Endothelial cell of umbilical vein (primary cell): ENCODE data around the gene FAM221B. TPM values are rescaled to one million over a fixed set of nuclear protein-coding genes. Genes with fewer than 3 reads are reported as not detected.

Experiments used
- BruUV-seq: library from RNA; stranded (reverse); fragments of 400-500 nt; replicated peaks from 2 replicates; lab custom pipeline; 2021; lab: Mats Ljungman, UMichigan
- CTCF ChIA-PET: fragments of 300-600, 350-600 bp; sonication (Branson Sonifier 250); formaldehyde crosslinking; loops from one replicate; lab custom pipeline; 2021; ENCODE audit warnings: antibody characterized with exemption, inconsistent platforms; lab: Charles Lee
- POLR2A ChIA-PET: fragments of 300-600, 350-600 bp; sonication (Branson Sonifier 250); formaldehyde crosslinking; loops from one replicate; lab custom pipeline; 2021; ENCODE audit warnings: antibody characterized with exemption, inconsistent platforms; lab: Charles Lee
- DNase-seq: peaks from one replicate; pipeline ENCODE4 v3.0.0-alpha.2; 2011; ENCODE audit warnings: low read depth, low spot score
- FAIRE-seq: peaks from 2 replicates; lab custom pipeline; 2011; peaks lifted over from hg19 to GRCh38; lab: Jason Lieb, UNC
- H2AFZ ChIP-seq: 2 replicates; pipeline ENCODE4 v1.6.0; 2012; ENCODE audit warnings: low read depth, low read length, control low read depth, inconsistent platforms
- H3K27ac ChIP-seq: 2 replicates; pipeline ENCODE4 v1.5.1; 2011; ENCODE audit warnings: low read depth, mild to moderate bottlenecking, control low read depth, low read length, moderate library complexity; ENCODE audit not compliant: insufficient read depth
- H3K27me3 ChIP-seq, 2 experiments: 2 replicates each; pipeline versions ENCODE4 v1.6.0 to v1.6.1; 2011; ENCODE audit warnings: low read length in 2 of 2, mixed read lengths in 1 of 2; ENCODE audit not compliant: control insufficient read depth in 2 of 2, insufficient read depth in 2 of 2
- H3K36me3 ChIP-seq, 2 experiments: 2 replicates in 1 of 2; 3 replicates in 1 of 2; pipeline ENCODE4 v1.5.1; 2011; ENCODE audit warnings: low read length in 2 of 2, mild to moderate bottlenecking in 1 of 2, moderate library complexity in 1 of 2; ENCODE audit not compliant: control insufficient read depth in 2 of 2, insufficient read depth in 2 of 2; ENCODE audit errors: extremely low read depth in 1 of 2
- H3K4me1 ChIP-seq: 3 replicates; pipeline ENCODE4 v1.5.1; 2011; ENCODE audit warnings: mild to moderate bottlenecking, low read length; ENCODE audit not compliant: control insufficient read depth, insufficient read depth; ENCODE audit errors: extremely low read depth
- H3K4me2 ChIP-seq: 2 replicates; pipeline ENCODE4 v1.6.1; 2011; ENCODE audit warnings: low read length, control low read depth, mixed read lengths; ENCODE audit not compliant: insufficient read depth
- H3K4me3 ChIP-seq, 3 experiments: fragments of 200-600 bp in 1 of 3; sonication (generic), shearing (Covaris generic) in 1 of 3; replicated peaks in 1 of 3; 2 replicates each; pipeline ENCODE4 v1.5.1; 2011 to 2016; ENCODE audit warnings: control low read depth in 3 of 3, low read length in 3 of 3, mild to moderate bottlenecking in 2 of 3, inconsistent platforms in 1 of 3, low read depth in 1 of 3, moderate library complexity in 1 of 3; ENCODE audit not compliant: insufficient read depth in 1 of 3
- H3K79me2 ChIP-seq: 2 replicates; pipeline ENCODE4 v1.6.0; 2012; ENCODE audit warnings: low read length, inconsistent platforms; ENCODE audit not compliant: control insufficient read depth, insufficient read depth
- H3K9ac ChIP-seq: replicated peaks from 2 replicates; pipeline ENCODE3; 2011; ENCODE audit warnings: low read length, control low read depth; ENCODE audit not compliant: insufficient read depth; ENCODE audit errors: extremely low read depth
- H3K9me1 ChIP-seq: replicated peaks from 3 replicates; pipeline ENCODE4 v1.6.0; 2011; ENCODE audit warnings: mild to moderate bottlenecking, low read length; ENCODE audit not compliant: control insufficient read depth, insufficient read depth; ENCODE audit errors: extremely low read depth
- H3K9me3 ChIP-seq: replicated peaks from 2 replicates; pipeline ENCODE4 v1.5.1; 2012; ENCODE audit warnings: low read length, inconsistent platforms; ENCODE audit not compliant: control insufficient read depth, insufficient read depth
- H4K20me1 ChIP-seq: replicated peaks from 2 replicates; pipeline ENCODE3; 2011; ENCODE audit warnings: mild to moderate bottlenecking, low read length; ENCODE audit not compliant: control insufficient read depth, insufficient read depth; ENCODE audit errors: extremely low read depth
- CTCF ChIP-seq, 2 donors: IDR thresholded peaks; 1 replicate in 1 of 2; 2 replicates in 1 of 2; pipeline ENCODE4 v1.5.1; 2011; ENCODE audit warnings: low read length in 2 of 2, mild to moderate bottlenecking in 2 of 2, moderate library complexity in 2 of 2, control low read depth in 1 of 2, inconsistent platforms in 1 of 2, low read depth in 1 of 2; ENCODE audit not compliant: insufficient read depth in 1 of 2; ENCODE audit errors: extremely low read depth in 1 of 2
- EZH2 ChIP-seq: IDR thresholded peaks from 2 replicates; pipeline ENCODE4 v1.6.1; 2012; ENCODE audit warnings: borderline replicate concordance, low read depth, mild to moderate bottlenecking, moderate library complexity, low read length, inconsistent platforms; ENCODE audit not compliant: severe bottlenecking
- FOS ChIP-seq: IDR thresholded peaks from 2 replicates; pipeline ENCODE4 v1.6.1; 2011; ENCODE audit warnings: mild to moderate bottlenecking, low read length, moderate library complexity, borderline replicate concordance; ENCODE audit not compliant: insufficient read depth
- GATA2 ChIP-seq: IDR thresholded peaks from 2 replicates; pipeline ENCODE4 v1.7.0; 2011; ENCODE audit warnings: low read depth, mild to moderate bottlenecking, moderate library complexity, mixed read lengths, low read length; ENCODE audit not compliant: insufficient read length, insufficient read depth
- JUN ChIP-seq: IDR thresholded peaks from 2 replicates; pipeline ENCODE4 v1.6.1; 2011; ENCODE audit warnings: borderline replicate concordance, low read depth; ENCODE audit not compliant: insufficient read length, insufficient read depth
- MYC ChIP-seq: IDR thresholded peaks from one replicate; pipeline ENCODE4 v1.6.1; 2011; ENCODE audit warnings: mild to moderate bottlenecking, low read depth, low read length
- POLR2A ChIP-seq: IDR thresholded peaks from 2 replicates; pipeline ENCODE4 v1.6.1; 2012; ENCODE audit warnings: low read depth, mild to moderate bottlenecking, control low read depth, low read length
- POLR2AphosphoS5 ChIP-seq: IDR thresholded peaks from 2 replicates; pipeline ENCODE4 v1.6.1; 2012; ENCODE audit warnings: low read depth, mild to moderate bottlenecking, control low read depth, low read length, moderate library complexity; ENCODE audit not compliant: insufficient read depth
- dilution Hi-C: fragments of 300-500 bp; cut with MboI; formaldehyde crosslinking; loops from one replicate; pipeline ENCODE4 v1.15.0; 2019; ENCODE audit warnings: low sequenced_read_pairs; ENCODE audit not compliant: extremely low pct_ligation_motif_present
- intact Hi-C: fragments of 100-400 bp; cut with micrococcal nuclease; formaldehyde crosslinking; loops from one replicate; pipeline ENCODE4 v1.10.0; 2022
- polyA plus RNA-seq, 4 experiments: library from polyadenylated mRNA; depleted of rRNA in 3 of 4; stranded (reverse) in 3 of 4; unstranded in 1 of 4; fragments of >200 nt; gene quantifications; 2 replicates each; pipeline versions ENCODE4 v1.2.1 to v1.2.3, GENCODE V29; 2011 to 2012; ENCODE audit warnings: missing spikeins in 1 of 4
- total RNA-seq: library from RNA; stranded (reverse); gene quantifications from 2 replicates; pipeline ENCODE4 v1.2.3, GENCODE V29; 2021
- TF ChIP-seq, protein P1 (sequence below): IDR thresholded peaks from 2 replicates; pipeline ENCODE4 v1.6.1; 2011; ENCODE audit not compliant: insufficient read depth, insufficient read length

Gene FAM221B
- total and polyA plus RNA-seq, 2 donors (not counting 3 experiments of a cell fraction or from before 2014, with no cell fraction given) = not detected

- DNase-seq = no peak
- no peaks in the 10 kb centered on the region for H3K79me2 ChIP-seq
- no TSS peak for BruUV-seq
- dilution Hi-C loops = no loop called here
- no peak overlapping the region for H3K4me2 ChIP-seq
- no peaks in the 10 kb centered on the region for H3K9me3 ChIP-seq
- intact Hi-C loops = no loop called here
- POLR2A ChIA-PET = no interaction called here
- no peak for FAIRE-seq
- peaks cover 0 to 2% of the 10 kb centered on the region in 2 experiments for H3K27me3 ChIP-seq
- peaks cover 15% of the 10 kb centered on the region for H3K4me1 ChIP-seq
- H3K36me3 ChIP-seq = no peaks in the 10 kb centered on the region
- TF ChIP-seq JUN (no peak), CTCF (IDR thresholded peaks at IDR 0.05; ENCODE audit: extremely low read depth in 1 of 2, insufficient read depth in 1 of 2, low read depth in 1 of 2, low read length in 2 of 2) (peak; percentile 1 to 14), FOS (no peak), GATA2 (no peak), EZH2 (no peak), MYC (no peak), POLR2AphosphoS5 (no peak), POLR2A (no peak)
- TF ChIP-seq, protein P1, sequence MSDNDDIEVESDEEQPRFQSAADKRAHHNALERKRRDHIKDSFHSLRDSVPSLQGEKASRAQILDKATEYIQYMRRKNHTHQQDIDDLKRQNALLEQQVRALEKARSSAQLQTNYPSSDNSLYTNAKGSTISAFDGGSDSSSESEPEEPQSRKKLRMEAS = no peak
- H4K20me1 ChIP-seq = no peaks in the 10 kb centered on the region
- H3K27ac ChIP-seq = no peak overlapping the region
- no peak overlapping the region for H2AFZ ChIP-seq
- no peak overlapping the region for H3K4me3 ChIP-seq
- CTCF ChIA-PET = interaction anchor here (1.0 to 1.4 kb wide), 2 partner anchors 26 to 66 kb away, joined by 3 to 4 read pairs; no protein-coding TSS in a partner anchor
- no peaks in the 10 kb centered on the region for H3K9me1 ChIP-seq
- H3K9ac ChIP-seq = no peak overlapping the region
Measured at GRCh38 chr9:35816708-35817107, 11.8 kb downstream of the FAM221B start.
